Esophagus muscularis mucosa (tissue), 4 donors: ENCODE measurements around the gene ST8SIA5. TPM values are rescaled to one million over a fixed set of nuclear protein-coding genes. Genes with fewer than 3 reads are reported as not detected.

Experiments
- DNase-seq: peaks from one replicate; pipeline ENCODE4 v3.0.0-alpha.2; 2017; ENCODE audit errors: extremely low spot score
- H3K27ac ChIP-seq, 4 donors: fragments of 200-600 bp; sonication (generic); replicated peaks in 1 of 4; 1 replicate in 3 of 4; 2 replicates in 1 of 4; pipeline ENCODE4 v1.5.1; 2016 to 2019; ENCODE audit warnings: mild to moderate bottlenecking in 1 of 4
- H3K27me3 ChIP-seq, 4 donors: fragments of 200-600 bp; sonication (generic); one replicate each; pipeline versions ENCODE4 v1.5.1 to v1.6.0; 2016 to 2019
- H3K36me3 ChIP-seq, 4 donors: fragments of 200-600 bp; sonication (generic); one replicate each; pipeline ENCODE4 v1.5.1; 2016 to 2019
- H3K4me1 ChIP-seq, 4 donors: fragments of 200-600 bp; sonication (generic); one replicate each; pipeline ENCODE4 v1.5.1; 2016 to 2019
- H3K4me3 ChIP-seq, 4 donors: fragments of 200-600 bp; sonication (generic); 1 replicate in 2 of 4; 2 replicates in 2 of 4; pipeline ENCODE4 v1.5.1; 2016 to 2019; ENCODE audit warnings: mild to moderate bottlenecking in 4 of 4, moderate library complexity in 1 of 4
- H3K9me3 ChIP-seq, 4 donors: fragments of 200-600 bp; sonication (generic); 1 replicate in 3 of 4; 2 replicates in 1 of 4; pipeline ENCODE4 v1.5.1; 2016 to 2019
- EP300 ChIP-seq: sonication (generic); formaldehyde crosslinking; IDR thresholded peaks from one replicate; pipeline ENCODE4 v1.6.1; 2017; ENCODE audit warnings: antibody characterized with exemption
- POLR2A ChIP-seq: fragments of 450-650 bp; IDR thresholded peaks from one replicate; pipeline ENCODE4 v1.6.1; 2017; ENCODE audit warnings: antibody characterized with exemption, moderate library complexity, mild to moderate bottlenecking, low read depth
- POLR2AphosphoS5 ChIP-seq, 2 donors: sonication (generic); formaldehyde crosslinking; IDR thresholded peaks; one replicate each; pipeline ENCODE4 v1.6.1; 2017; ENCODE audit warnings: antibody characterized with exemption in 2 of 2
- WGBS: methylation state at CpG from one replicate; pipeline ENCODE4 v1.1.5; 2018; 5-methylcytosine and 5-hydroxymethylcytosine counted together
- intact Hi-C: fragments of 100-400 bp; cut with DNase I; formaldehyde crosslinking; loops from one replicate; pipeline ENCODE4 v1.15.1; 2023
- total RNA-seq, 4 donors: library from RNA; depleted of rRNA; stranded (reverse); fragments of >200 nt; gene quantifications; one replicate each; pipeline versions ENCODE4 v1.1.0 to v1.2.1, GENCODE V29; 2016
- TF ChIP-seq, protein P1 (sequence below), 3 experiments: fragments of 200-600 bp in 2 of 3; fragments of 450-650 bp in 1 of 3; sonication (generic) in 2 of 3; IDR thresholded peaks; one replicate each; pipeline ENCODE4 v1.5.1; 2017 to 2019; ENCODE audit warnings: antibody characterized with exemption in 3 of 3, mild to moderate bottlenecking in 2 of 3, moderate library complexity in 1 of 3

Gene ST8SIA5
- total RNA-seq, 4 donors from 2014 or later = 0.06 to 0.26 TPM; not detected in 2

DNA sequence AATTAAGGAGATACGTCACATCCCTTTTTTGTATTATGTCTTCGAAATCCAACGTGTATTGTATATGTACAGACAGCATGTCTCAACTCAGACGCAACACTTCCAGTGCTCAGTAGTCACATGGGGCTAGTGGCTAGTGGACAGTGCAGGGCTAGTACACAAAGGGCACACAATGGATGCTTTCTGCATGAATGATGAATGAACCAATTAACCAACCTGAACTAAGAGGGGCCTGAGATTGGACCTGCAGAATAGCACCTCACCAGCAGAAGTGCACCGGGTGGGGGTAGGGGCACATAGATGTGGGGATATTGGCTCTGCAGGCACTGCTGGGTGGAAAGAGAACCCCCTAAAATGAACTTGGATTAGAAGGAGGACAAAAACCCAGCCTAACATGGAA lies 20.7 kb downstream of the ST8SIA5 start:
- no peak overlapping the region for H3K27ac ChIP-seq
- H3K9me3 ChIP-seq = peaks cover 0 to 22% (median 9%) of the 10 kb centered on the region in 4 donors
- TF ChIP-seq POLR2A (no peak), POLR2AphosphoS5 (IDR thresholded peaks at IDR 0.05) (no peak), EP300 (no peak)
- TF ChIP-seq, protein P1, sequence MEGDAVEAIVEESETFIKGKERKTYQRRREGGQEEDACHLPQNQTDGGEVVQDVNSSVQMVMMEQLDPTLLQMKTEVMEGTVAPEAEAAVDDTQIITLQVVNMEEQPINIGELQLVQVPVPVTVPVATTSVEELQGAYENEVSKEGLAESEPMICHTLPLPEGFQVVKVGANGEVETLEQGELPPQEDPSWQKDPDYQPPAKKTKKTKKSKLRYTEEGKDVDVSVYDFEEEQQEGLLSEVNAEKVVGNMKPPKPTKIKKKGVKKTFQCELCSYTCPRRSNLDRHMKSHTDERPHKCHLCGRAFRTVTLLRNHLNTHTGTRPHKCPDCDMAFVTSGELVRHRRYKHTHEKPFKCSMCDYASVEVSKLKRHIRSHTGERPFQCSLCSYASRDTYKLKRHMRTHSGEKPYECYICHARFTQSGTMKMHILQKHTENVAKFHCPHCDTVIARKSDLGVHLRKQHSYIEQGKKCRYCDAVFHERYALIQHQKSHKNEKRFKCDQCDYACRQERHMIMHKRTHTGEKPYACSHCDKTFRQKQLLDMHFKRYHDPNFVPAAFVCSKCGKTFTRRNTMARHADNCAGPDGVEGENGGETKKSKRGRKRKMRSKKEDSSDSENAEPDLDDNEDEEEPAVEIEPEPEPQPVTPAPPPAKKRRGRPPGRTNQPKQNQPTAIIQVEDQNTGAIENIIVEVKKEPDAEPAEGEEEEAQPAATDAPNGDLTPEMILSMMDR (IDR thresholded peaks at IDR 0.05) = no peak
- intact Hi-C loops = no loop called here
- WGBS = 63% methylated on average over 5 of the region's 5 CpGs
- H3K36me3 ChIP-seq = no peaks in the 10 kb centered on the region
- no peak for DNase-seq
- H3K27me3 ChIP-seq = peaks cover 0 to 7% (median 0%) of the 10 kb centered on the region in 4 donors
- no peaks in the 10 kb centered on the region for H3K4me1 ChIP-seq
- H3K4me3 ChIP-seq = no peak overlapping the region

DNA sequence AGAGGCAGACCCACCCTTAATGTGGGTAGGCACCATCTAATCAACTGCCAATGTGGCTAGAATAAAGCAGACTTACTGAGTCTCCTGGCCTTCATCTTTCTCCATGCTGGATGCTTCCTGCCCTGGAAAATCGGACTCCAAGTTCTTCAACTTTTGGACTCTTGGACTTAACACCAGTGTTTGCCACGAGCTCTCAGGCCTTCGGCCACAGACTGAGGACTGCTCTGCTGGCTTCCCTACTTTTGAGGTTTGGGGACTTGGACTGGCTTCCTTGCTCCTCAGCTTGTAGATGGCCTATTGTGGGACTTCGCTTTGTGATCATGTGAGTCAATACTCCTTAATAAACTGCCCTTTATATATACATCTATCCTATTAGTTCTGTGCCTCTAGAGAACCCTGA lies 21.9 kb downstream of the ST8SIA5 start:
- 95% methylated on average over 4 of the region's 4 CpGs for WGBS
- peaks cover 0 to 27% (median 16%) of the 10 kb centered on the region in 4 donors for H3K9me3 ChIP-seq
- no peak for DNase-seq

DNA sequence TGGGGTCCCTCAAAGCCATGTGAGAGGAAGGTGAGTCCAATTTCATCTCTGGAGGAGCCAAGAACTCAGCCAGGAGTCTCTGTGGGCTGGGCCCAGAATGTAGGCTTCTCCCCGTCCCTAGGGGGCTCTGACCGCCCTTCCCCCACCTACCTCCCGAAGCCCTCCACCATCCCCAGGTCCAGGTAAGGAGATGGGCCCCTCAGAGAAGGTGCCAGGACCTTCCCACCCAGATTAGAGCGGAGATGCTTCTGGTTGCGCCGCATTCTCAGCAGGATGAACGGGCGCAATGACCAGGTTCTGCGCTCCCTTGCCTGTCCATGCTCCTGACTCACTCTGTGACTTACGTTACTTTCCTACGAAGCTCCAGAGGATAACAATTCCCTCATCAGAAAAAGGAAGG lies 23.0 kb downstream of the ST8SIA5 start:
- Histone ChIP-seq H3K27me3 (peaks cover 0 to 7% (median 0%) of the 10 kb centered on the region in 4 donors), H3K27ac (no peak overlapping the region), H3K36me3 (no peaks in the 10 kb centered on the region), H3K9me3 (peaks cover 0 to 28% (median 20%) of the 10 kb centered on the region in 4 donors), H3K4me3 (no peak overlapping the region), H3K4me1 (no peaks in the 10 kb centered on the region)
- intact Hi-C loops = no loop called here
- WGBS = 86% methylated on average over 11 of the region's 11 CpGs
- no peak for DNase-seq
- TF ChIP-seq, protein P1 (IDR thresholded peaks at IDR 0.05) = no peak
- TF ChIP-seq POLR2AphosphoS5 (IDR thresholded peaks at IDR 0.05) = no peak
- TF ChIP-seq POLR2A = no peak
- no peak for TF ChIP-seq EP300

More for the DNA sequence above, 21.9 kb downstream of the ST8SIA5 start:
- no peaks in the 10 kb centered on the region for H3K36me3 ChIP-seq
- intact Hi-C loops = no loop called here
- no peak overlapping the region for H3K4me3 ChIP-seq
- TF ChIP-seq EP300 (no peak), POLR2AphosphoS5 (IDR thresholded peaks at IDR 0.05) (no peak), POLR2A (no peak)
- TF ChIP-seq, protein P1 (IDR thresholded peaks at IDR 0.05) = no peak
- no peaks in the 10 kb centered on the region for H3K4me1 ChIP-seq
- no peak overlapping the region for H3K27ac ChIP-seq
- peaks cover 0 to 7% (median 0%) of the 10 kb centered on the region in 4 donors for H3K27me3 ChIP-seq

DNA sequence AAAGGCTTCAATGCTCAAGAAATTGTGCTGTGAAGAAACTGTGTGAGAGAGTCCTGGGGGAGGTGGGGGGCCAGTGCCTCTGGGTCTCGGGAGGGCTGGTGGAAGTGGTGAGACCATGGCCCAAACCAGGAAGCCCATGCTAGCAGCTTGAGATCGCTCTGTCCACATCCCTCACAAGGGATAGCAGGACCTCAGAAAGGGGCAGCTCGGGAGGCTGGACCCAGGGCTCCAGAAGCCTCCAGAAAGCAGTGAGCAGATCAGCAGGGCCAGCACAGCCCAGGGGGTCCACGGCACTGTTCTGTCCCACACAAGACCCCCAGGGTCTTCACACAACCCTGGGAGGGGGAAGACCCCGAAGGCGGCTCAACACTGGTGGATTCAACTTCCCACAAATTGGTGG lies 24.1 kb downstream of the ST8SIA5 start:
- Histone ChIP-seq H3K27ac (no peak overlapping the region), H3K36me3 (no peaks in the 10 kb centered on the region), H3K4me1 (no peaks in the 10 kb centered on the region), H3K9me3 (peaks cover 0 to 28% (median 20%) of the 10 kb centered on the region in 4 donors), H3K27me3 (peaks cover 0 to 7% (median 0%) of the 10 kb centered on the region in 4 donors), H3K4me3 (no peak overlapping the region)
- TF ChIP-seq, protein P1 (IDR thresholded peaks at IDR 0.05) = no peak
- TF ChIP-seq POLR2AphosphoS5 (IDR thresholded peaks at IDR 0.05) (no peak), POLR2A (no peak), EP300 (no peak)
- DNase-seq = no peak
- intact Hi-C loops = no loop called here
- 87% methylated on average over 6 of the region's 6 CpGs for WGBS

DNA sequence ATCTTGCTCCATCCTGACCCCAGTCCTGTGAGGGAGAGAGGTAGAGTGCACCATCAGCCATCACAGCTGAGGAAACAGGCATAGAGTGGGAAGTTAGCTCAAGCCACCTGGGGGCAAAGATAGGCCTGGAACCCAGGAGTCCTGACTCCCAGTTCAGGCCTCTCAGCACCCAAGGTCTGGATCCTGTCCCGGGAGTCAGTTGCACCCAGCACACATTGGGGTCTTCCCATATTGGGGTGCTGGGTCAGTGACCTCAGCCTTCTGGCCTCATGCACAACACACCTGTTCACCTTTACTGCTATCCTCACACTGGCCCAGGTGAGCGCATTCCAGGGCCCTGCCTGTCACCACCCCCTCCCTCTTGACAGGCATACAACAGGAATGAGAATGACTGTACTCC lies 24.7 kb downstream of the ST8SIA5 start:
- DNase-seq = no peak
- Histone ChIP-seq H3K9me3 (peaks cover 0 to 28% (median 20%) of the 10 kb centered on the region in 4 donors), H3K27me3 (peaks cover 0 to 7% (median 0%) of the 10 kb centered on the region in 4 donors), H3K27ac (no peak overlapping the region), H3K36me3 (no peaks in the 10 kb centered on the region), H3K4me1 (no peaks in the 10 kb centered on the region), H3K4me3 (no peak overlapping the region)
- intact Hi-C loops = no loop called here
- TF ChIP-seq POLR2AphosphoS5 (IDR thresholded peaks at IDR 0.05) = no peak
- TF ChIP-seq POLR2A = no peak
- no peak for TF ChIP-seq EP300
- TF ChIP-seq, protein P1 (IDR thresholded peaks at IDR 0.05) = no peak
- 91% methylated on average over 1 of the region's 2 CpGs for WGBS
